H9 (cell line): Measurements from ENCODE around the gene FAM184A. TPM values are rescaled to one million over a fixed set of nuclear protein-coding genes. Genes with fewer than 3 reads are reported as not detected.

ENCODE experiments used
- DNase-seq: peaks from one replicate; pipeline ENCODE4 v3.0.0-alpha.2; 2017
- H2AFZ ChIP-seq: one replicate; pipeline ENCODE4 v1.6.1; 2013; ENCODE audit warnings: mild to moderate bottlenecking, low read length, control low read depth, moderate library complexity
- H2AK5ac ChIP-seq: 2 replicates; pipeline ENCODE4 v1.6.1; 2013; ENCODE audit warnings: low read length, control low read depth, mixed read lengths; ENCODE audit not compliant: insufficient read length
- H2BK120ac ChIP-seq: one replicate; pipeline ENCODE4 v1.6.1; 2013; ENCODE audit warnings: low read depth, mild to moderate bottlenecking, low read length, control low read depth, inconsistent platforms; ENCODE audit not compliant: poor library complexity, severe bottlenecking
- H2BK12ac ChIP-seq: 2 replicates; pipeline ENCODE4 v1.6.1; 2013; ENCODE audit warnings: low read length, control low read depth, mixed read lengths, low read depth; ENCODE audit not compliant: insufficient read length
- H2BK15ac ChIP-seq: 2 replicates; pipeline ENCODE4 v1.6.1; 2013; ENCODE audit warnings: low read depth, low read length, control low read depth
- H2BK20ac ChIP-seq: one replicate; pipeline ENCODE4 v1.6.1; 2013; ENCODE audit warnings: low read depth, mild to moderate bottlenecking, low read length, control low read depth, inconsistent platforms; ENCODE audit not compliant: poor library complexity, severe bottlenecking
- H2BK5ac ChIP-seq: 2 replicates; pipeline ENCODE4 v1.6.1; 2013; ENCODE audit warnings: low read length, control low read depth, mixed read lengths; ENCODE audit not compliant: insufficient read length
- H3K14ac ChIP-seq: 2 replicates; pipeline ENCODE4 v1.6.1; 2013; ENCODE audit warnings: low read length, control low read depth; ENCODE audit not compliant: insufficient read depth
- H3K18ac ChIP-seq: 2 replicates; pipeline ENCODE4 v1.6.1; 2013; ENCODE audit warnings: low read depth, mild to moderate bottlenecking, mixed read lengths, low read length, control low read depth; ENCODE audit not compliant: insufficient read length
- H3K23ac ChIP-seq: 2 replicates; pipeline ENCODE4 v1.6.1; 2013; ENCODE audit warnings: low read length, control low read depth, mixed read lengths, low read depth; ENCODE audit not compliant: insufficient read length
- H3K23me2 ChIP-seq: 2 replicates; pipeline ENCODE4 v1.6.1; 2013; ENCODE audit warnings: low read depth, mild to moderate bottlenecking, mixed read lengths, low read length, control low read depth; ENCODE audit not compliant: insufficient read length, poor library complexity, severe bottlenecking
- H3K27ac ChIP-seq: 2 replicates; pipeline ENCODE4 v1.5.1; 2013; ENCODE audit warnings: low read length, control low read depth, mixed read lengths, low read depth; ENCODE audit not compliant: insufficient read length
- H3K27me3 ChIP-seq: 2 replicates; pipeline ENCODE4 v1.6.1; 2013; ENCODE audit warnings: low read length, control low read depth, inconsistent platforms; ENCODE audit not compliant: insufficient read depth
- H3K4ac ChIP-seq: 2 replicates; pipeline ENCODE4 v1.6.1; 2013; ENCODE audit warnings: low read depth, mild to moderate bottlenecking, control low read depth, inconsistent platforms, low read length, moderate library complexity
- H3K4me1 ChIP-seq: 2 replicates; pipeline ENCODE4 v1.6.1; 2013; ENCODE audit warnings: low read length, control low read depth, inconsistent platforms; ENCODE audit not compliant: insufficient read depth
- H3K4me2 ChIP-seq: 2 replicates; pipeline ENCODE4 v1.6.1; 2013; ENCODE audit warnings: low read length, control low read depth, mixed read lengths; ENCODE audit not compliant: insufficient read length, insufficient read depth
- H3K56ac ChIP-seq: 2 replicates; pipeline ENCODE4 v1.6.1; 2013; ENCODE audit warnings: low read depth, mild to moderate bottlenecking, mixed read lengths, low read length, control low read depth; ENCODE audit not compliant: insufficient read length
- H3K79me1 ChIP-seq: 2 replicates; pipeline ENCODE4 v1.6.1; 2013; ENCODE audit warnings: low read depth, mild to moderate bottlenecking, moderate library complexity, low read length, control low read depth, inconsistent platforms; ENCODE audit not compliant: insufficient read depth, poor library complexity, severe bottlenecking
- H3K79me2 ChIP-seq: 2 replicates; pipeline ENCODE4 v1.6.1; 2013; ENCODE audit warnings: low read length, control low read depth, inconsistent platforms; ENCODE audit not compliant: insufficient read depth
- H3K9ac ChIP-seq: 2 replicates; pipeline ENCODE4 v1.6.1; 2013; ENCODE audit warnings: low read length, control low read depth, mixed read lengths; ENCODE audit not compliant: insufficient read length; ENCODE audit errors: extremely low read depth
- H3K9me3 ChIP-seq: one replicate; pipeline ENCODE4 v1.6.1; 2013; ENCODE audit warnings: low read depth, low read length, inconsistent platforms; ENCODE audit not compliant: control insufficient read depth
- H3T11ph ChIP-seq: one replicate; pipeline ENCODE4 v1.6.1; 2013; ENCODE audit warnings: mild to moderate bottlenecking, low read length, control low read depth, inconsistent platforms
- H4K20me1 ChIP-seq: one replicate; pipeline ENCODE4 v1.6.1; 2013; ENCODE audit not compliant: control insufficient read depth, insufficient read length, insufficient read depth
- H4K5ac ChIP-seq: 2 replicates; pipeline ENCODE4 v1.6.1; 2013; ENCODE audit warnings: low read depth, mild to moderate bottlenecking, mixed read lengths, low read length, control low read depth; ENCODE audit not compliant: insufficient read length
- H4K8ac ChIP-seq: replicated peaks from 2 replicates; pipeline ENCODE4 v1.6.1; 2013; ENCODE audit warnings: low read length, control low read depth, mixed read lengths, low read depth; ENCODE audit not compliant: insufficient read length
- H4K91ac ChIP-seq: 2 replicates; pipeline ENCODE4 v1.6.1; 2013; ENCODE audit warnings: low read depth, mild to moderate bottlenecking, moderate library complexity, mixed read lengths, low read length, control low read depth; ENCODE audit not compliant: insufficient read length
- H3K27ac Mint-ChIP-seq, 3 experiments: 2 replicates in 2 of 3; 3 replicates in 1 of 3; pipeline ENCODE4 v1.8.0; 2020 to 2021; ENCODE audit warnings: mixed read lengths in 3 of 3, mild to moderate bottlenecking in 1 of 3, moderate library complexity in 1 of 3
- H3K27me3 Mint-ChIP-seq: 2 replicates; pipeline ENCODE4 v1.8.0; 2021; ENCODE audit warnings: low read depth, mild to moderate bottlenecking, moderate library complexity, mixed read lengths
- H3K36me3 Mint-ChIP-seq, 3 experiments: 2 replicates in 2 of 3; 3 replicates in 1 of 3; pipeline ENCODE4 v1.8.0; 2020 to 2021; ENCODE audit warnings: low read depth in 3 of 3, mixed read lengths in 3 of 3; ENCODE audit not compliant: insufficient read depth in 1 of 3
- H3K4me1 Mint-ChIP-seq, 2 experiments: 2 replicates each; pipeline ENCODE4 v1.8.0; 2020; ENCODE audit warnings: mixed read lengths in 2 of 2
- H3K4me3 Mint-ChIP-seq, 2 experiments: 2 replicates in 1 of 2; 3 replicates in 1 of 2; pipeline ENCODE4 v1.8.0; 2020 to 2021; ENCODE audit warnings: mild to moderate bottlenecking in 2 of 2, mixed read lengths in 2 of 2, moderate library complexity in 1 of 2
- H3K9me3 Mint-ChIP-seq, 2 experiments: 2 replicates in 1 of 2; 3 replicates in 1 of 2; pipeline ENCODE4 v1.8.0; 2020; ENCODE audit warnings: mild to moderate bottlenecking in 2 of 2, mixed read lengths in 2 of 2, moderate library complexity in 1 of 2
- CTCF ChIP-seq: fragments of 200-600 bp; sonication (generic); conservative IDR thresholded peaks from 3 replicates; pipeline ENCODE4 v1.8.0; 2021; ENCODE audit warnings: antibody characterized with exemption, mild to moderate bottlenecking
- WGBS: extraction: QIAGEN DNeasy Blood & Tissue Kit; methylation state at CpG from one replicate; pipeline ENCODE4 v1.1.7; 2013; ENCODE audit warnings: missing lambda C conversion rate, low lambda C conversion rate, mixed read lengths; ENCODE audit not compliant: insufficient read length; ENCODE audit errors: extremely low coverage; 5-methylcytosine and 5-hydroxymethylcytosine counted together
- total RNA-seq: library from RNA; stranded (reverse); gene quantifications from 2 replicates; pipeline ENCODE4 v1.2.1, GENCODE V29; 2021

Gene FAM184A
- total RNA-seq, 1 experiment from 2014 or later: 11.4 TPM

DNA sequence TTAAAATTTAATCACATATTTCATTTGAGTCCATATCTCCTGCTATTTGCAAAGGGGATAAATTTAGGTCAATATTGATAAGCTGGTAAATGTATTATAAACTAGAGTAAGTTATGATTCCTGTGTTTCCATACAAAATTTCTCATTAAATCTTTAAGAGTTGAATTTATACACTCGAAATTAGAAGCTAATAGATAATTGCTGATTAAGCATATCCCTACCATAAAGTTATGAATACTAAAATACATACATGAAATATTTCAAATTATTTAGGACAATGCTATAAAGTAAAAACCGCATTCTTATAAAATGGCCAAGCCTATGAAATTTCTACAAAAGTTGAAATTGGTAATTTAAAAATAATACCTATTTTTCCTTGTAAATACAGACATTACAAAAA is 71.5 kb downstream of the FAM184A start:
- Histone ChIP-seq H4K8ac (no peak overlapping the region), H3K23me2 (no peaks in the 10 kb centered on the region), H3K9me3 (peaks cover 5% of the 10 kb centered on the region), H3K9ac (no peak overlapping the region), H3K79me1 (no peaks in the 10 kb centered on the region), H3T11ph (no peak overlapping the region), H3K4ac (no peak overlapping the region), H3K56ac (no peak overlapping the region), H2AFZ (no peak overlapping the region), H3K27ac (no peak overlapping the region), H3K18ac (no peak overlapping the region), H3K79me2 (no peaks in the 10 kb centered on the region), H4K5ac (no peak overlapping the region), H2BK20ac (no peak overlapping the region), H3K4me1 (no peaks in the 10 kb centered on the region; the same call in 1 of the 2 replicates), H3K27me3 (no peaks in the 10 kb centered on the region), H4K91ac (no peak overlapping the region), H3K4me2 (no peak overlapping the region), H3K23ac (no peak overlapping the region), H2AK5ac (no peak overlapping the region), H2BK12ac (no peak overlapping the region), H2BK15ac (no peak overlapping the region), H2BK5ac (no peak overlapping the region), H2BK120ac (no peak overlapping the region), H3K14ac (no peak overlapping the region), H4K20me1 (no peaks in the 10 kb centered on the region)
- H3K4me1 Mint-ChIP-seq: 0 out of 4 replicates have a peak, but pooled peaks cover 0 to 1% of the 10 kb centered on the region in 2 experiments
- H3K36me3 Mint-ChIP-seq: peaks cover 25 to 36% (median 28%) of the 10 kb centered on the region in 3 experiments
- WGBS: no CpG with 5 or more reads among the region's 2 CpGs
- DNase-seq: no peak
- H3K27me3 Mint-ChIP-seq: no peaks in the 10 kb centered on the region
- no peak overlapping the region for H3K27ac Mint-ChIP-seq
- no peak for TF ChIP-seq CTCF
- no peak overlapping the region for H3K4me3 Mint-ChIP-seq
- H3K9me3 Mint-ChIP-seq: peaks cover 9 to 17% of the 10 kb centered on the region in 2 experiments
